HepG2 (cell line): ENCODE data around the gene ERCC6L2. TPM values are rescaled to one million over a fixed set of nuclear protein-coding genes. Genes with fewer than 3 reads are reported as not detected.

Experiments used
- ARHGAP35 ChIP-seq: sonication (generic); formaldehyde crosslinking; IDR thresholded peaks from 2 replicates; pipeline ENCODE4 v1.9.0; 2022; ENCODE audit warnings: mild to moderate bottlenecking, inconsistent platforms, moderate library complexity, missing genetic modification reagents, borderline replicate concordance
- CHD2 ChIP-seq: IDR thresholded peaks from 2 replicates; pipeline ENCODE4 v1.6.1; 2011; ENCODE audit warnings: low read depth, low read length, improper control_type of control experiment
- GPN1 ChIP-seq: sonication (generic); formaldehyde crosslinking; IDR thresholded peaks from 2 replicates; pipeline ENCODE4 v1.5.1; 2020; ENCODE audit warnings: missing genetic modification reagents, borderline replicate concordance
- HMGA1 ChIP-seq: sonication (generic); formaldehyde crosslinking; conservative IDR thresholded peaks from 2 replicates; pipeline ENCODE4 v1.4.0; 2020; ENCODE audit warnings: missing genetic modification reagents
- MTA1 ChIP-seq: sonication (generic); formaldehyde crosslinking; IDR thresholded peaks from 2 replicates; pipeline ENCODE4 v1.4.0; 2020; ENCODE audit warnings: missing genetic modification reagents, mild to moderate bottlenecking, borderline replicate concordance
- NCOR1 ChIP-seq: fragments of 200-600 bp; sonication (generic); IDR thresholded peaks from 2 replicates; pipeline ENCODE4 v1.7.0; 2017; ENCODE audit warnings: antibody characterized with exemption, low read length, borderline replicate concordance
- PRMT3 ChIP-seq: sonication (generic); formaldehyde crosslinking; IDR thresholded peaks from 2 replicates; pipeline ENCODE4 v1.8.1; 2022; ENCODE audit warnings: low read depth, mild to moderate bottlenecking, moderate library complexity, missing genetic modification reagents, borderline replicate concordance
- SMARCC2 ChIP-seq: fragments of 450-650 bp; IDR thresholded peaks from 2 replicates; pipeline ENCODE4 v1.6.1; 2017; ENCODE audit warnings: antibody characterized with exemption, mild to moderate bottlenecking
- SNAI1 ChIP-seq: sonication (generic); formaldehyde crosslinking; IDR thresholded peaks from 2 replicates; pipeline ENCODE4 v1.5.0; 2020; ENCODE audit warnings: mild to moderate bottlenecking, missing genetic modification reagents, borderline replicate concordance
- SOX13 ChIP-seq, 3 experiments: fragments of 450-650 bp in 1 of 3; sonication (generic) in 1 of 3; formaldehyde crosslinking in 1 of 3; IDR thresholded peaks in 2 of 3; conservative IDR thresholded peaks in 1 of 3; 2 replicates each; pipeline versions ENCODE4 v1.5.0 to v1.6.1; 2016 to 2020; ENCODE audit warnings: antibody characterized with exemption in 1 of 3, mild to moderate bottlenecking in 1 of 3, missing compliant biosample characterization in 1 of 3, missing genetic modification reagents in 1 of 3, moderate library complexity in 1 of 3
- TEAD2 ChIP-seq: sonication (generic); formaldehyde crosslinking; IDR thresholded peaks from 2 replicates; pipeline ENCODE4 v1.9.0; 2021; ENCODE audit warnings: missing genetic modification reagents
- TMF1 ChIP-seq: sonication (generic); formaldehyde crosslinking; IDR thresholded peaks from 2 replicates; pipeline ENCODE4 v1.8.1; 2022; ENCODE audit warnings: low read depth, missing genetic modification reagents
- YY1 ChIP-seq: IDR thresholded peaks from 2 replicates; pipeline ENCODE4 v1.6.1; 2011; ENCODE audit warnings: low read length, low read depth, moderate library complexity, mild to moderate bottlenecking; ENCODE audit not compliant: insufficient read depth, insufficient replicate concordance
- ZNF101 ChIP-seq: sonication (generic); formaldehyde crosslinking; IDR thresholded peaks from 2 replicates; pipeline ENCODE4 v1.4.0; 2020; ENCODE audit warnings: mild to moderate bottlenecking, low read depth, missing genetic modification reagents, borderline replicate concordance
- ZNF432 ChIP-seq: sonication (generic); formaldehyde crosslinking; IDR thresholded peaks from 2 replicates; pipeline ENCODE4 v1.5.0; 2020; ENCODE audit warnings: missing genetic modification reagents, mild to moderate bottlenecking, borderline replicate concordance
- ZSCAN25 ChIP-seq: sonication (generic); formaldehyde crosslinking; IDR thresholded peaks from 2 replicates; pipeline ENCODE4 v1.8.0; 2022; ENCODE audit warnings: mild to moderate bottlenecking, missing genetic modification reagents
- ZZZ3 ChIP-seq: sonication (generic); formaldehyde crosslinking; IDR thresholded peaks from 2 replicates; pipeline ENCODE4 v1.4.0; 2020; ENCODE audit warnings: missing genetic modification reagents, mild to moderate bottlenecking, borderline replicate concordance
- polyA plus RNA-seq, 8 experiments: library from polyadenylated mRNA; depleted of rRNA in 3 of 8; stranded (reverse) in 7 of 8; unstranded in 1 of 8; fragments of >200 nt; fragmentation: Illumina TruSeq in 4 of 8; extraction: Trizol in 4 of 8; gene quantifications; 2 replicates each; pipeline versions ENCODE4 v1.2.1 to v1.2.3, GENCODE V29; 2011 to 2016; ENCODE audit warnings: low read depth in 4 of 8, missing spikeins in 1 of 8, mixed read lengths in 1 of 8; ENCODE audit not compliant: insufficient read depth in 1 of 8
- total RNA-seq, 5 experiments: library from RNA; depleted of rRNA; stranded (reverse); fragments of >200 nt; fragmentation: Illumina TruSeq; extraction: Trizol; gene quantifications; 2 replicates each; pipeline ENCODE4 v1.2.3, GENCODE V29; 2016; ENCODE audit warnings: low read depth in 1 of 5
- TF ChIP-seq, protein P1 (sequence below): sonication (generic); formaldehyde crosslinking; IDR thresholded peaks from 2 replicates; pipeline ENCODE4 v1.4.0; 2020; ENCODE audit warnings: missing genetic modification reagents
- TF ChIP-seq, protein P2 (sequence below): sonication (generic); IDR thresholded peaks from 2 replicates; pipeline ENCODE4 v1.6.1; 2016; ENCODE audit warnings: low read depth, borderline replicate concordance
- TF ChIP-seq, protein P3 (sequence below): sonication (generic); formaldehyde crosslinking; IDR thresholded peaks from 2 replicates; pipeline ENCODE4 v1.9.0; 2021; ENCODE audit warnings: missing genetic modification reagents, borderline replicate concordance
- TF ChIP-seq, protein P4 (sequence below): sonication (generic); formaldehyde crosslinking; IDR thresholded peaks from 2 replicates; pipeline ENCODE4 v1.4.0; 2020; ENCODE audit warnings: missing genetic modification reagents

The ERCC6L2 gene
- total and polyA plus RNA-seq, 2 of the 13 experiments (the other 11 are each of a cell fraction or from before 2014, with no cell fraction given): 13.4 to 45.9 TPM

DNA sequence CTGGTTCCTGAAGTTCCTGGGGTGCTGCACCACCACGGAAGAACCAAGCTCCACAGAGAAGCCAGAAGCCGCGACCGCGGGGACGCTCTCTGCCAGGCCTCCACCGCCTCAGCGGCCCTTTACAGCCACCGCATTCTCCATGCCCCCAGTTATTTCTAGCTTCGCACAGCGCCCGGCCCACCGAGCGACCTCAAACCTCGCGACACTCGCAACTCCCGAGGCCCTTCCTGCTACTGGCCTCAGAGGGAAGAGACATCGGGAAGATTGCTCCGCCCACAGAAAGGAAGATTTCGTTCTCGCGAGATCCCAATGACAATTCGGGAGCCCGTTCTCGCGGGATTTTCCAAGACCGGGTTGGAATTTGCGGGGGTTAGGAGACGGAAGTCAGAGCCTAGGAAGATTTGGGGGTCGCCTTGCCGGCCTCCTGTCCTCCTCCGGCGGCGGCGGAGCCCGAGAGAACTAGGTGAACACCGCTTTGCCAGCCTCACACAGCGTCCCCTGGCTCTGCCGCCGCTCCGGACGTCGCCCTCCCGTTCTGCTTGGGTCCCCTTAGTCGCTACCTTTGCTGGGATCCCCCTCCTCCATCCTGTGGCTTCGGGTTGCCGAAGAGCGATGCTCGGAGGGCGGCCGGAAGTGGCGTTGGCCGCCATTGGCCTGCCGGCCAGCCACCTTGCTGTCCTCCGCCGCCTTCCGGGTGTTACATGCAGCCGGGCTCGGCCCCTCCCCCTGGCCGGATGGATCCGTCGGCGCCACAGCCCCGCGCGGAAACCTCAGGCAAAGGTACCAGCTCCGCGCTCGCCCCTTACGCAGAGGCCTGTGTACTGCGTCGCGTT is at the start of gene ERCC6L2 (continued):
- TF ChIP-seq, protein P1, sequence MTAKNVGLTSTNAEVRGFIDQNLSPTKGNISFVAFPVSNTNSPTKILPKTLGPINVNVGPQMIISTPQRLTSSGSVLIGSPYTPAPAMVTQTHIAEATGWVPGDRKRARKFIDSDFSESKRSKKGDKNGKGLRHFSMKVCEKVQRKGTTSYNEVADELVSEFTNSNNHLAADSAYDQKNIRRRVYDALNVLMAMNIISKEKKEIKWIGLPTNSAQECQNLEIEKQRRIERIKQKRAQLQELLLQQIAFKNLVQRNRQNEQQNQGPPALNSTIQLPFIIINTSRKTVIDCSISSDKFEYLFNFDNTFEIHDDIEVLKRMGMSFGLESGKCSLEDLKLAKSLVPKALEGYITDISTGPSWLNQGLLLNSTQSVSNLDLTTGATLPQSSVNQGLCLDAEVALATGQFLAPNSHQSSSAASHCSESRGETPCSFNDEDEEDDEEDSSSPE (CRISPR knock-in tag): peak; percentile 76
- TF ChIP-seq SOX13 (IDR thresholded peaks at IDR 0.05): no peak
- no peak; a peak in 1 of 4 replicates for TF ChIP-seq SOX13 (CRISPR knock-in tag; conservative IDR thresholded peaks at IDR 0.05 in 1 of 2, IDR thresholded peaks at IDR 0.05 in 1 of 2)
- TF ChIP-seq, protein P2, sequence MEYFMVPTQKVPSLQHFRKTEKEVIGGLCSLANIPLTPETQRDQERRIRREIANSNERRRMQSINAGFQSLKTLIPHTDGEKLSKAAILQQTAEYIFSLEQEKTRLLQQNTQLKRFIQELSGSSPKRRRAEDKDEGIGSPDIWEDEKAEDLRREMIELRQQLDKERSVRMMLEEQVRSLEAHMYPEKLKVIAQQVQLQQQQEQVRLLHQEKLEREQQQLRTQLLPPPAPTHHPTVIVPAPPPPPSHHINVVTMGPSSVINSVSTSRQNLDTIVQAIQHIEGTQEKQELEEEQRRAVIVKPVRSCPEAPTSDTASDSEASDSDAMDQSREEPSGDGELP: peak; percentile 46; the same call in 1 of the 2 replicates
- TF ChIP-seq ARHGAP35 (CRISPR knock-in tag): no peak; the same call in 1 of the 2 replicates
- TF ChIP-seq ZNF432 (CRISPR knock-in tag): no peak
- TF ChIP-seq, protein P3, sequence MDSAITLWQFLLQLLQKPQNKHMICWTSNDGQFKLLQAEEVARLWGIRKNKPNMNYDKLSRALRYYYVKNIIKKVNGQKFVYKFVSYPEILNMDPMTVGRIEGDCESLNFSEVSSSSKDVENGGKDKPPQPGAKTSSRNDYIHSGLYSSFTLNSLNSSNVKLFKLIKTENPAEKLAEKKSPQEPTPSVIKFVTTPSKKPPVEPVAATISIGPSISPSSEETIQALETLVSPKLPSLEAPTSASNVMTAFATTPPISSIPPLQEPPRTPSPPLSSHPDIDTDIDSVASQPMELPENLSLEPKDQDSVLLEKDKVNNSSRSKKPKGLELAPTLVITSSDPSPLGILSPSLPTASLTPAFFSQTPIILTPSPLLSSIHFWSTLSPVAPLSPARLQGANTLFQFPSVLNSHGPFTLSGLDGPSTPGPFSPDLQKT (CRISPR knock-in tag): 0 out of 2 replicates have a peak, but pooled peaks have one; percentile 7
- peak; percentile 96 for TF ChIP-seq YY1
- TF ChIP-seq MTA1 (CRISPR knock-in tag): peak; percentile 71; the same call in 1 of the 2 replicates
- no peak for TF ChIP-seq GPN1 (CRISPR knock-in tag)
- no peak for TF ChIP-seq PRMT3 (CRISPR knock-in tag)
- TF ChIP-seq ZZZ3 (CRISPR knock-in tag): peak; percentile 66
- no peak for TF ChIP-seq SMARCC2
- 0 out of 2 replicates have a peak, but pooled peaks have one; percentile 29 for TF ChIP-seq TEAD2 (CRISPR knock-in tag)
- TF ChIP-seq, protein P4, sequence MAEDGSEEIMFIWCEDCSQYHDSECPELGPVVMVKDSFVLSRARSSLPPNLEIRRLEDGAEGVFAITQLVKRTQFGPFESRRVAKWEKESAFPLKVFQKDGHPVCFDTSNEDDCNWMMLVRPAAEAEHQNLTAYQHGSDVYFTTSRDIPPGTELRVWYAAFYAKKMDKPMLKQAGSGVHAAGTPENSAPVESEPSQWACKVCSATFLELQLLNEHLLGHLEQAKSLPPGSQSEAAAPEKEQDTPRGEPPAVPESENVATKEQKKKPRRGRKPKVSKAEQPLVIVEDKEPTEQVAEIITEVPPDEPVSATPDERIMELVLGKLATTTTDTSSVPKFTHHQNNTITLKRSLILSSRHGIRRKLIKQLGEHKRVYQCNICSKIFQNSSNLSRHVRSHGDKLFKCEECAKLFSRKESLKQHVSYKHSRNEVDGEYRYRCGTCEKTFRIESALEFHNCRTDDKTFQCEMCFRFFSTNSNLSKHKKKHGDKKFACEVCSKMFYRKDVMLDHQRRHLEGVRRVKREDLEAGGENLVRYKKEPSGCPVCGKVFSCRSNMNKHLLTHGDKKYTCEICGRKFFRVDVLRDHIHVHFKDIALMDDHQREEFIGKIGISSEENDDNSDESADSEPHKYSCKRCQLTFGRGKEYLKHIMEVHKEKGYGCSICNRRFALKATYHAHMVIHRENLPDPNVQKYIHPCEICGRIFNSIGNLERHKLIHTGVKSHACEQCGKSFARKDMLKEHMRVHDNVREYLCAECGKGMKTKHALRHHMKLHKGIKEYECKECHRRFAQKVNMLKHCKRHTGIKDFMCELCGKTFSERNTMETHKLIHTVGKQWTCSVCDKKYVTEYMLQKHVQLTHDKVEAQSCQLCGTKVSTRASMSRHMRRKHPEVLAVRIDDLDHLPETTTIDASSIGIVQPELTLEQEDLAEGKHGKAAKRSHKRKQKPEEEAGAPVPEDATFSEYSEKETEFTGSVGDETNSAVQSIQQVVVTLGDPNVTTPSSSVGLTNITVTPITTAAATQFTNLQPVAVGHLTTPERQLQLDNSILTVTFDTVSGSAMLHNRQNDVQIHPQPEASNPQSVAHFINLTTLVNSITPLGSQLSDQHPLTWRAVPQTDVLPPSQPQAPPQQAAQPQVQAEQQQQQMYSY (CRISPR knock-in tag): peak; percentile 93
- peak; percentile 88; the same call in 1 of the 2 replicates for TF ChIP-seq SNAI1
- TF ChIP-seq HMGA1 (CRISPR knock-in tag): no peak
- TF ChIP-seq TMF1: peak; percentile 89
- TF ChIP-seq ZSCAN25 (CRISPR knock-in tag): peak; percentile 14; the same call in 1 of the 2 replicates
- TF ChIP-seq CHD2: peak; percentile 99
- no peak for TF ChIP-seq NCOR1
- TF ChIP-seq ZNF101 (CRISPR knock-in tag): peak; percentile 78; the same call in 1 of the 2 replicates
